H1 (cell line): Measurements from ENCODE around the gene SLC13A5. TPM values are rescaled to one million over a fixed set of nuclear protein-coding genes. Genes with fewer than 3 reads are reported as not detected.

ENCODE experiments used
- CTCF ChIA-PET: fragments of 300-600 bp; sonication (Branson Sonifier 250); formaldehyde crosslinking; loops from one replicate; lab custom pipeline; 2021; ENCODE audit not compliant: partially characterized antibody; lab: Charles Lee
- POLR2A ChIA-PET: fragments of 300-600 bp; sonication (Branson Sonifier 250); formaldehyde crosslinking; loops from one replicate; lab custom pipeline; 2021; ENCODE audit warnings: inconsistent platforms; ENCODE audit not compliant: partially characterized antibody; lab: Charles Lee
- DNase-seq, 2 experiments: peaks; one replicate each; pipeline versions ENCODE4 v3.0.0 to v3.0.0-alpha.2; 2010 to 2022; ENCODE audit warnings: low spot score in 2 of 2, low read depth in 1 of 2, mixed read lengths in 1 of 2
- FAIRE-seq: peaks from 2 replicates; lab custom pipeline; 2011; peaks lifted over from hg19 to GRCh38; lab: Jason Lieb, UNC
- H2AFZ ChIP-seq: 2 replicates; pipeline ENCODE4 v1.8.1; 2012; ENCODE audit warnings: low read length, inconsistent platforms
- H2AK5ac ChIP-seq: 2 replicates; pipeline ENCODE4 v1.6.1; 2013; ENCODE audit warnings: low read depth, low read length
- H2BK120ac ChIP-seq: replicated peaks from 2 replicates; pipeline ENCODE3; 2013; ENCODE audit warnings: low read depth, low read length, inconsistent platforms
- H2BK12ac ChIP-seq: 2 replicates; pipeline ENCODE4 v1.6.1; 2013; ENCODE audit warnings: low read depth, low read length
- H2BK15ac ChIP-seq: 2 replicates; pipeline ENCODE4 v1.6.1; 2013; ENCODE audit warnings: low read length
- H2BK20ac ChIP-seq: 2 replicates; pipeline ENCODE4 v1.6.1; 2013; ENCODE audit warnings: low read length
- H2BK5ac ChIP-seq: 2 replicates; pipeline ENCODE4 v1.6.1; 2013; ENCODE audit warnings: low read depth, low read length
- H3K14ac ChIP-seq: 2 replicates; pipeline ENCODE4 v1.6.1; 2013; ENCODE audit warnings: inconsistent platforms; ENCODE audit not compliant: insufficient read length
- H3K18ac ChIP-seq: 2 replicates; pipeline ENCODE4 v1.6.1; 2013; ENCODE audit warnings: low read length; ENCODE audit errors: extremely low read depth
- H3K23ac ChIP-seq: 2 replicates; pipeline ENCODE4 v1.6.1; 2013; ENCODE audit warnings: inconsistent platforms; ENCODE audit not compliant: insufficient read length
- H3K23me2 ChIP-seq: 2 replicates; pipeline ENCODE4 v1.6.1; 2013; ENCODE audit warnings: low read depth, low read length
- H3K27ac ChIP-seq: 2 replicates; pipeline ENCODE4 v1.6.1; 2011; ENCODE audit warnings: low read depth, low read length, inconsistent platforms
- H3K27me3 ChIP-seq, 4 experiments: replicated peaks in 1 of 4; 1 replicate in 1 of 4; 2 replicates in 3 of 4; pipeline versions ENCODE4 v1.6.1 to v1.8.1; 2011 to 2013; ENCODE audit warnings: low read length in 3 of 4, mild to moderate bottlenecking in 3 of 4, inconsistent platforms in 2 of 4, mixed read lengths in 2 of 4, moderate library complexity in 1 of 4; ENCODE audit not compliant: control insufficient read depth in 3 of 4, insufficient read depth in 3 of 4; ENCODE audit errors: extremely low read depth in 1 of 4
- H3K36me3 ChIP-seq, 4 experiments: 2 replicates each; pipeline versions ENCODE4 v1.6.1 to v1.8.1; 2011 to 2013; ENCODE audit warnings: mild to moderate bottlenecking in 4 of 4, low read length in 3 of 4, moderate library complexity in 2 of 4, control low read depth in 1 of 4, inconsistent platforms in 1 of 4; ENCODE audit not compliant: insufficient read depth in 4 of 4, control insufficient read depth in 2 of 4
- H3K4ac ChIP-seq: replicated peaks from 2 replicates; pipeline ENCODE3; 2013; ENCODE audit warnings: low read length, low read depth, mixed read lengths, inconsistent platforms; ENCODE audit not compliant: insufficient read length
- H3K4me1 ChIP-seq, 4 experiments: replicated peaks in 1 of 4; 1 replicate in 1 of 4; 2 replicates in 3 of 4; pipeline versions ENCODE4 v1.6.1 to v1.8.1; 2011 to 2013; ENCODE audit warnings: low read length in 3 of 4, inconsistent platforms in 2 of 4, mixed read lengths in 1 of 4; ENCODE audit not compliant: insufficient read depth in 4 of 4, control insufficient read depth in 3 of 4
- H3K4me2 ChIP-seq, 2 experiments: 2 replicates each; pipeline versions ENCODE4 v1.6.1 to v1.8.1; 2011 to 2013; ENCODE audit warnings: low read depth in 2 of 2, low read length in 2 of 2, control low read depth in 1 of 2, inconsistent platforms in 1 of 2, mild to moderate bottlenecking in 1 of 2; ENCODE audit not compliant: insufficient read depth in 1 of 2
- H3K4me3 ChIP-seq, 4 experiments: fragments of 200-600, 300-600 bp in 1 of 4; sonication (generic), shearing (Covaris generic), sonication (Bioruptor Twin) in 1 of 4; 2 replicates each; pipeline versions ENCODE4 v1.5.1 to v1.8.1; 2011 to 2016; ENCODE audit warnings: low read length in 4 of 4, low read depth in 3 of 4, control low read depth in 2 of 4, inconsistent platforms in 2 of 4, mild to moderate bottlenecking in 2 of 4, mixed read lengths in 1 of 4, moderate library complexity in 1 of 4; ENCODE audit not compliant: insufficient read depth in 2 of 4; ENCODE audit errors: extremely low read depth in 1 of 4
- H3K56ac ChIP-seq: replicated peaks from 2 replicates; pipeline ENCODE3; 2013; ENCODE audit warnings: low read depth, mild to moderate bottlenecking, mixed read lengths, low read length, inconsistent platforms; ENCODE audit not compliant: insufficient read length
- H3K79me1 ChIP-seq: 2 replicates; pipeline ENCODE4 v1.6.1; 2013; ENCODE audit warnings: low read depth, low read length, control low read depth
- H3K79me2 ChIP-seq, 2 experiments: 2 replicates each; pipeline versions ENCODE4 v1.6.1 to v1.8.1; 2012 to 2013; ENCODE audit warnings: low read length in 2 of 2, mild to moderate bottlenecking in 2 of 2, inconsistent platforms in 1 of 2; ENCODE audit not compliant: insufficient read depth in 2 of 2, control insufficient read depth in 1 of 2
- H3K9ac ChIP-seq, 4 experiments: replicated peaks in 1 of 4; 1 replicate in 1 of 4; 2 replicates in 3 of 4; pipeline versions ENCODE4 v1.6.1 to v1.8.1; 2011 to 2013; ENCODE audit warnings: low read depth in 3 of 4, low read length in 3 of 4, control low read depth in 2 of 4, mild to moderate bottlenecking in 2 of 4, moderate library complexity in 2 of 4, inconsistent platforms in 1 of 4; ENCODE audit errors: extremely low read depth in 1 of 4
- H3K9me3 ChIP-seq, 2 experiments: 2 replicates each; pipeline versions ENCODE4 v1.6.1 to v1.8.1; 2012 to 2013; ENCODE audit warnings: mild to moderate bottlenecking in 2 of 2, moderate library complexity in 2 of 2, control low read depth in 1 of 2, inconsistent platforms in 1 of 2, low read depth in 1 of 2, low read length in 1 of 2, mixed read lengths in 1 of 2; ENCODE audit not compliant: insufficient read depth in 2 of 2
- H4K20me1 ChIP-seq, 2 experiments: replicated peaks in 1 of 2; 2 replicates each; pipeline versions ENCODE3 to v1.8.1; 2011 to 2013; ENCODE audit warnings: inconsistent platforms in 2 of 2, low read length in 2 of 2, mild to moderate bottlenecking in 1 of 2; ENCODE audit not compliant: insufficient read depth in 2 of 2, control insufficient read depth in 1 of 2
- H4K5ac ChIP-seq: 2 replicates; pipeline ENCODE4 v1.6.1; 2013; ENCODE audit warnings: low read length, low read depth, mixed read lengths, inconsistent platforms; ENCODE audit not compliant: insufficient read length
- H4K8ac ChIP-seq: 2 replicates; pipeline ENCODE4 v1.8.0; 2013; ENCODE audit warnings: mild to moderate bottlenecking, moderate library complexity, low read length, inconsistent platforms; ENCODE audit not compliant: insufficient read depth; ENCODE audit errors: extremely low read depth
- H4K91ac ChIP-seq: replicated peaks from 2 replicates; pipeline ENCODE3; 2013; ENCODE audit warnings: low read length, mixed read lengths, inconsistent platforms; ENCODE audit not compliant: insufficient read length
- BCL11A ChIP-seq, 2 experiments: IDR thresholded peaks; one replicate each; pipeline ENCODE4 v1.6.1; 2011; ENCODE audit warnings: low read depth in 2 of 2, low read length in 2 of 2, mild to moderate bottlenecking in 2 of 2
- EP300 ChIP-seq, 2 experiments: IDR thresholded peaks; 1 replicate in 1 of 2; 2 replicates in 1 of 2; pipeline ENCODE4 v1.6.1; 2011 to 2012; ENCODE audit warnings: low read depth in 2 of 2, low read length in 2 of 2, mild to moderate bottlenecking in 2 of 2, borderline replicate concordance in 1 of 2, inconsistent platforms in 1 of 2, moderate library complexity in 1 of 2
- GTF2F1 ChIP-seq: IDR thresholded peaks from 2 replicates; pipeline ENCODE4 v1.6.1; 2012; ENCODE audit warnings: low read depth, low read length, improper control_type of control experiment, borderline replicate concordance
- NANOG ChIP-seq: IDR thresholded peaks from 2 replicates; pipeline ENCODE4 v1.6.1; 2011; ENCODE audit warnings: low read length, low read depth, mild to moderate bottlenecking, inconsistent platforms; ENCODE audit not compliant: insufficient read depth, poor library complexity, severe bottlenecking
- RAD21 ChIP-seq, 2 experiments: IDR thresholded peaks in 1 of 2; conservative IDR thresholded peaks in 1 of 2; 2 replicates each; pipeline ENCODE4 v1.6.1; 2011; ENCODE audit warnings: low read depth in 2 of 2, low read length in 2 of 2, improper control_type of control experiment in 1 of 2, inconsistent platforms in 1 of 2, mild to moderate bottlenecking in 1 of 2, moderate library complexity in 1 of 2
- SIRT6 ChIP-seq: IDR thresholded peaks from one replicate; pipeline ENCODE4 v1.7.1; 2012; ENCODE audit warnings: low read length, inconsistent platforms
- SP1 ChIP-seq: IDR thresholded peaks from 2 replicates; pipeline ENCODE4 v1.6.1; 2011; ENCODE audit warnings: low read depth, low read length
- SUZ12 ChIP-seq: fragments of 200-600 bp; sonication (generic); IDR thresholded peaks from 2 replicates; pipeline ENCODE4 v1.6.1; 2012; ENCODE audit warnings: mild to moderate bottlenecking, inconsistent platforms, low read length, moderate library complexity, mixed read lengths
- TAF1 ChIP-seq: IDR thresholded peaks from 2 replicates; pipeline ENCODE4 v1.6.1; 2011; ENCODE audit warnings: mild to moderate bottlenecking, low read depth, low read length
- WGBS, 2 experiments: shearing (Covaris generic) in 1 of 2; methylation state at CpG; one replicate each; pipeline versions ENCODE4 v1.1.6 to v1.1.7; 2013 to 2015; ENCODE audit warnings: low lambda C conversion rate in 2 of 2, mixed read lengths in 2 of 2, inconsistent platforms in 1 of 2, low coverage in 1 of 2, missing lambda C conversion rate in 1 of 2; ENCODE audit not compliant: insufficient replicate concordance in 2 of 2, insufficient coverage in 1 of 2, insufficient read length in 1 of 2; ENCODE audit errors: extremely low coverage in 1 of 2, missing lambda C conversion rate in 1 of 2; 5-methylcytosine and 5-hydroxymethylcytosine counted together
- polyA plus RNA-seq, 7 experiments: library from polyadenylated mRNA; depleted of rRNA in 3 of 7; stranded (reverse) in 5 of 7; unstranded in 2 of 7; fragments of >200 nt in 5 of 7; fragments of 200-250 nt in 2 of 7; gene quantifications; 1 replicate in 5 of 7; 2 replicates in 1 of 7; 4 replicates in 1 of 7; pipeline versions ENCODE4 v1.2.1 to v1.2.3, GENCODE V29; 2011 to 2013; ENCODE audit warnings: missing spikeins in 2 of 7, mixed read lengths in 2 of 7
- total RNA-seq: library from RNA; stranded (reverse); fragmentation: NEBNext Ultra II Directional; extraction: Animal tissue kit (Norgen Biotek cat#: 25700); gene quantifications from 2 replicates; pipeline ENCODE4 v1.2.1, GENCODE V29; 2021
- TF ChIP-seq, protein P1 (sequence below): IDR thresholded peaks from 2 replicates; pipeline ENCODE4 v1.6.1; 2012; ENCODE audit warnings: low read length, inconsistent platforms
- TF ChIP-seq, protein P2 (sequence below): IDR thresholded peaks from 2 replicates; pipeline ENCODE4 v1.6.1; 2011; ENCODE audit warnings: low read depth, mild to moderate bottlenecking, low read length; ENCODE audit not compliant: insufficient read depth

SLC13A5 gene
- total and polyA plus RNA-seq, 2 of the 8 experiments (the other 6 are each of a cell fraction or from before 2014, with no cell fraction given) = 2.1 to 2.6 TPM

- Histone ChIP-seq H3K9me3 (no peaks in the 10 kb centered on the region), H2BK5ac (no peak overlapping the region), H2AK5ac (no peak overlapping the region), H2BK20ac (no peak overlapping the region), H3K27me3 (no peaks in the 10 kb centered on the region; a peak in 1 of 7 replicates), H3K14ac (no peak overlapping the region), H4K91ac (no peak overlapping the region), H3K23ac (no peak overlapping the region), H3K4me1 (peaks cover 0 to 9% (median 2%) of the 10 kb centered on the region in 4 experiments; a peak in 3 of 7 replicates), H3K56ac (no peak overlapping the region), H2BK15ac (peak overlapping the region; percentile 92; the same call in 1 of the 2 replicates), H4K8ac (no peak overlapping the region), H3K79me2 (no peaks in the 10 kb centered on the region), H3K18ac (no peak overlapping the region), H2BK120ac (no peak overlapping the region), H3K79me1 (no peaks in the 10 kb centered on the region), H3K36me3 (no peaks in the 10 kb centered on the region), H3K4ac (no peak overlapping the region), H4K20me1 (no peaks in the 10 kb centered on the region), H3K23me2 (0 out of 2 replicates have a peak, but pooled peaks cover 2% of the 10 kb centered on the region), H4K5ac (no peak overlapping the region), H3K4me2 (no peak overlapping the region), H3K9ac (no peak overlapping the region), H2BK12ac (peak overlapping the region; percentile 50; the same call in 1 of the 2 replicates), H3K4me3 (no peak overlapping the region), H3K27ac (no peak overlapping the region), H2AFZ (no peak overlapping the region)
- WGBS, 2 experiments = 91% methylated on average over 2 of the region's 2 CpGs; no CpG with 5 or more reads in 1 of the 2 experiments
- FAIRE-seq (no peak), DNase-seq (no peak)
- POLR2A ChIA-PET = no interaction called here
- CTCF ChIA-PET = interaction anchor here (0.8 to 1.6 kb wide), 5 partner anchors 15 to 135 kb away, joined by 3 to 6 read pairs (median 3); no protein-coding TSS in a partner anchor
- TF ChIP-seq NANOG (no peak), BCL11A (IDR thresholded peaks at IDR 0.05; ENCODE audit: low read depth in 2 of 2, low read length in 2 of 2) (no peak), GTF2F1 (no peak), SIRT6 (no peak), RAD21 (IDR thresholded peaks at IDR 0.05 in 1 of 2, conservative IDR thresholded peaks at IDR 0.05 in 1 of 2; ENCODE audit: low read depth in 2 of 2, low read length in 2 of 2) (no peak), EP300 (IDR thresholded peaks at IDR 0.05; ENCODE audit: borderline replicate concordance in 1 of 2, low read depth in 2 of 2, low read length in 2 of 2) (no peak), SP1 (no peak), TAF1 (no peak), SUZ12 (no peak)
- TF ChIP-seq, protein P1, sequence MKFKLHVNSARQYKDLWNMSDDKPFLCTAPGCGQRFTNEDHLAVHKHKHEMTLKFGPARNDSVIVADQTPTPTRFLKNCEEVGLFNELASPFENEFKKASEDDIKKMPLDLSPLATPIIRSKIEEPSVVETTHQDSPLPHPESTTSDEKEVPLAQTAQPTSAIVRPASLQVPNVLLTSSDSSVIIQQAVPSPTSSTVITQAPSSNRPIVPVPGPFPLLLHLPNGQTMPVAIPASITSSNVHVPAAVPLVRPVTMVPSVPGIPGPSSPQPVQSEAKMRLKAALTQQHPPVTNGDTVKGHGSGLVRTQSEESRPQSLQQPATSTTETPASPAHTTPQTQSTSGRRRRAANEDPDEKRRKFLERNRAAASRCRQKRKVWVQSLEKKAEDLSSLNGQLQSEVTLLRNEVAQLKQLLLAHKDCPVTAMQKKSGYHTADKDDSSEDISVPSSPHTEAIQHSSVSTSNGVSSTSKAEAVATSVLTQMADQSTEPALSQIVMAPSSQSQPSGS = no peak
- TF ChIP-seq, protein P2, sequence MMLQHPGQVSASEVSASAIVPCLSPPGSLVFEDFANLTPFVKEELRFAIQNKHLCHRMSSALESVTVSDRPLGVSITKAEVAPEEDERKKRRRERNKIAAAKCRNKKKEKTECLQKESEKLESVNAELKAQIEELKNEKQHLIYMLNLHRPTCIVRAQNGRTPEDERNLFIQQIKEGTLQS = no peak
These were observed 44.6 kb upstream of the SLC13A5 start for GRCh38 chr17:6757747-6758146.
